ENCODE data around the gene TTBK2.

TTBK2 gene

DNA sequence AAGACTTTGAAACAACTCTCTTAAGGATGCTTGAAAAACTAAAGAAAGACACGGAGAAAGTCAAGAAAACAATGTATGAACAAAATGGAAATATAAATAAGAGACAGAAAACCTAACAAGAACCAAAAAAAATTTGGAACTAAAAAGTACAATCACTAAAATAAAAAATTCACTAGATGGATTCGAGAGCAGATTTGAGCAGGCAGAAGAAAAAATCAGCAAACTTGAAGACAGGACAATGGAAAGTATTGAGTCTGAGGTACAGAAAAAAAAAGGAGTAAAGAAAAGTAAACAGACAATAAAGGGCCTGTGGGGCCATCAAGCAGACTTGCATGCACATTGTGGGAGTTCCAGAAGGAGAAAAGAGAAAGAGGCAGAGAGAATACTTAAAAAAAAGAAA, 170.3 kb downstream of the TTBK2 start:
- no peak for DNase-seq

DNA sequence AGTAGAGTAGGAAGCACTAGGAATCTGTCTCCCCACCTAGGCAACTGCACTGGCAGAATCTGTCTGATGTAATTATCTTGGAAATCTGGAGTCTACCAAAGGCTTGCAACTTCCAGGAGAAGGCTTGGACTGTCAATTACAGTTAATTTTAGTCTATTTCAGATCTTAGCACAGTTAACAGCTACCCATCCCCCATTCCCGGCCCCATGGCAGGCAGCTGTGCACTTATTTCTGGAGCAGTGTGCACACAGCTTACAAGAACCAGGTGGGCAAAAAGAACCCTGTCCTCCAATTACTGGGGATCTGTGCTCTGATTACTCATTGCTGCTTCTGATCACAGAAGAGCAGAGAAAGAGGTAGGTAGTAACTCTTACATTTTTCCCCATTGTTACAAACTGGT, 171.3 kb downstream of the TTBK2 start:
- no peak for DNase-seq

DNA sequence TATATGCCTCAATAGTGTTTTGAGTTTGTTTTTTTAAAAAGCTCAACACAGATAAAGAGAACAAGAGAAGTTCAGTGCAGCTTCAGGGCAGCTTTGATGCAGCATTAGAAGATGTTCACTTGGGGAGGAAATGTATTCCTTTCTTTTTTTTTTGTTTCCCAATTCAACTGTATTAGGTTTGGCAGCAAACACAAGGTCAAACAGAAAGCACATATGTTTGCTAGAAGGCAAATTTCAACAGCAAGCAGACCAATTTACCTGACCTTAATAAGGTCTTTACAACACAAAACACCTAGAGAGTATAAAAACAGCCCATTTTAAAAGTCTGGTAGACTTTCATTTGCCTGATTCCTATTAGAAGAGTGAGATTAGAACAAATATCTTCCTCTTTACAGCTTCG, 176.4 kb downstream of the TTBK2 start:
- DNase-seq: no peak

DNA sequence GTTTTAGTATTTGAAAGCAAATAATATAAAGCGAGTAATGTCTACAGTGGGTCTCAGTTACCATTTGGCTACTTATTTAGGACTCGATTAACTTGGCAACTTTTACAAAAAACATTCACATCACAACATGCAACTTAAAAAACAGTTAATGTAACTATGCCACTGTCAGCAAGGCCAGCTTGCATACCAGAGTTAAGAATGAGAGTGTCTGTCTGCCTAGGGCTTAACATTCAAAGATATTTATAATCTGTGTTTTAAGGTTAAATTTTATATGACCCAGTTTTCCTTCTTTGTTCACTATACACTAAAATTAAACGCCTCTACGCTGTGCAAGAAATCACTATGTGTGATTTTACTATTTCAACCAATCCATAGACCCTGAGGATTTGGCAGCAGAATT, 178.4 kb downstream of the TTBK2 start:
- no peak for DNase-seq

DNA sequence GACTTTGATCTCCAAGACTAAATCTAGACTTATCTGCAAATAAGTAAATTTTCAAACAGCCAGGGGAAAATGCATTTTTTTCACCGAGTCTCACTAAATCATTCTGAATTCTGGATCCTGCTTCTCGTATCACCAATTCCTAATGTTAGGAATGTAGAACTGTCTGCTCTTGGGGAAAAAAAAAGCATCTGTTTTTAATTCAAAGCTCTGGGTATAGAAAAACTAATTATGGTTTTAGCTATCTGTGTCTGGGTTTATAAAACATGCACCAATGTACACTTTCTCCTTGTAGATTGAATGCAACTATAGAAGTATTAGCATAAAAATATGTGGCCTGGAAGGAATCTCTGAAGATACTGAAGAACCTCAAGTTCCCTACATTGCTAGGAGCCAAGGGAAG, 178.9 kb downstream of the TTBK2 start:
- DNase-seq: no peak

DNA sequence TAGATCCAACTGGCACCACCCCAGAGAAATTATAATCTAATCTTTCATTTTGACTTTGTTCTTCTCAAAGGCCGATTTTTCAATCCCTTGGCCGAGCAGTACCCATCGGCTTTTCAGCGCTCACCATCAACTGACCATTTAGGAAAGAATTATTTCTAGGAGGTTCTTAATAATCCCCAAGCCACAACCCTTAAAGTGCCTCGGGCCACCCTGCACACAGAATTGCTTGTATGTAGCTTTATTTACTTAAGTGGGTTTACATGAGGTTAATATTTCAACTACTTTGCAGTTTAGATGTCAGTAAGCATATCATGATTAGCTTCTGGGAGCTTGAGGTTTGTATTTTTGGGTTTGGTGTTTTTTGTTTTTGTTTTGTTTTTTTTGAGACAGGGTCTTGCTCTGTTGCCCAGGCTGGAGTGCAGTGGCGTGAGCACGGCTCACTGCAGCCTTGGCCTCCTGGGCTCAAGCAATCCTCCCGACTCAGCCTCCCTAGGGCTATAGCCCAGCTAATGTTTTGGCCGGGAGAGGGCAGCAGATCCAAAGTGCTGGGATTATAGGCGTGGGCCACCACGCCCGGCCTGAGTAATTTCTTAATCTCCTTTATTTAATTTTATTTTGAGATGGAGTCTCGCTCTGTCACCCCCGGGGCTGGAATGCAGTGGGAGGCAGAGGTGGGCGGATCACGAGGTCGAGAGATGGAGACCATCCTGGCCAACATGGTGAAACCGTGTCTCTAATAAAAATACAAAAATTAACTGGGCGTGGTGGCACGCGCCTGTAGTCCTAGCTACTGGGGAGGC, 182.8 kb downstream of the TTBK2 start:
- no peak for DNase-seq

DNA sequence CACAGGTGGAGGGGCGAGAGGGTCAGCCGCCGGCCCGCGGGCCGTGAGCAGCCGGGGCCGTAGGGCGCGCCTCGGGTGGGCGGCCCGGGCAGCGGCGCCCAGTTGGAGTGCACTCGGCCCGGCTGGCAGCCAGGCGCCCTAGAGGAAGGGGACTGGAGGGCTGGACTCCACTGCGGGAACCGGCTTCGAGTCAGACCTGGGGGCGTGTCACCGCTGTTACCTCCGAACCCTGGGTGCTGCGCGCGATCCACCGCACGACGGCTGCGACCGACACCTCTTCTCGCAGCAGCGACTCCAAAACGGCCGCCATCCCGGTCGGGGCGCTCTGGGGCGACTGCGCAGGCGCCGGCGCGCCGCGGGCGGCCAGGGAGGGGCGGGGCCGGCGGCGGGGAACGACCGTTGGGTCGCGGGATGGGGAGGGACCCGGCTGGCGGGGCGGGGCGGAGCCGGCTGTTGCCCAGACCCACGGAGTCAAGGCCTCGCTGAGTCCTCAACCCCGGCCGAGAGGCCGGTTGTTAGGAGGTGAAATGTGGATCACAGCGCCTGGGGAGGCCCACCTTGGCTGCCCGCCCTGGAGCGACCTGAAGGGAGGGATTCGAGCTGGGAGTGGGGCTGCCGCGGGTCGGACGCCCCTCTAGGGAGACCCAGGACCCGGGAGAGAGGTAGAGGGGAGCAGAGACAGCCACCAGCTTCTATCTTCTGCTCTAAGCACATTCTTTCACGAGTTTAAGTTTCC, 183.6 kb downstream of the TTBK2 start, which contains the start of gene CDAN1:
Gene CDAN1, minus strand, starts transcription at position 336 of the 736 bp plus-strand sequence. Its CDS starts 26 bp downstream, at position 310.
- DNase-seq: peak; percentile 88 to 89

DNA sequence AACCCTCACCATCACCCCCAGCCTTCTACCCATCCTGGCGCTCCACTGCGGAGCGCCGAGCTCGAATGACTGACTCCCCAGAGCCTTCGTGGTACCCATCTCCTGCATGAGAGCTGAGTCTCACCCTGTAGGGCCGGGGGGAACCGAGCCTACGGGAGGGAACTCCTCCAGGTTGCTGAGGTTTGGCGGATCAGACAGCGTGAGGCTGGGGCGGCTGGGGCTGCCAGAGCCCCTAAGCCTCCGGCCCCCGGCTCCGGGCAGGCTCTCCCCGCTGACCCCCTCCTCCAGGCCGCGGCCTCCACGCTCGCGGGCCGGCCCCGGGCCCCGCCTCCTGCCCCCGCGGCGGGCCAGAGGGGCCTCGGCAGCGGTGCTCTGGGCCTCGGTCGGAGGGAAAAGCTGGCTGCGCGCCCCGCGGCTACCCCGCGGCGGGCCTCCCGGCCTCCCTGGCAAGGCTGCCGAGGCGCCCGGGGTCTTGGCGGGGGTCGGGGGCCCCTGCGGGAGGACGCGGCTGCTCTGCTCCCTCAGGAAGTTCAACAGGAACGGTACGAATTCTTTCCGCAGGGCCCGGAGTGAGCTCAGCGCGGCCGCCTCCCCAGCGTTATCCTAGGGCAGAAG, 184.3 kb downstream of the TTBK2 start:
- no peak for DNase-seq

DNA sequence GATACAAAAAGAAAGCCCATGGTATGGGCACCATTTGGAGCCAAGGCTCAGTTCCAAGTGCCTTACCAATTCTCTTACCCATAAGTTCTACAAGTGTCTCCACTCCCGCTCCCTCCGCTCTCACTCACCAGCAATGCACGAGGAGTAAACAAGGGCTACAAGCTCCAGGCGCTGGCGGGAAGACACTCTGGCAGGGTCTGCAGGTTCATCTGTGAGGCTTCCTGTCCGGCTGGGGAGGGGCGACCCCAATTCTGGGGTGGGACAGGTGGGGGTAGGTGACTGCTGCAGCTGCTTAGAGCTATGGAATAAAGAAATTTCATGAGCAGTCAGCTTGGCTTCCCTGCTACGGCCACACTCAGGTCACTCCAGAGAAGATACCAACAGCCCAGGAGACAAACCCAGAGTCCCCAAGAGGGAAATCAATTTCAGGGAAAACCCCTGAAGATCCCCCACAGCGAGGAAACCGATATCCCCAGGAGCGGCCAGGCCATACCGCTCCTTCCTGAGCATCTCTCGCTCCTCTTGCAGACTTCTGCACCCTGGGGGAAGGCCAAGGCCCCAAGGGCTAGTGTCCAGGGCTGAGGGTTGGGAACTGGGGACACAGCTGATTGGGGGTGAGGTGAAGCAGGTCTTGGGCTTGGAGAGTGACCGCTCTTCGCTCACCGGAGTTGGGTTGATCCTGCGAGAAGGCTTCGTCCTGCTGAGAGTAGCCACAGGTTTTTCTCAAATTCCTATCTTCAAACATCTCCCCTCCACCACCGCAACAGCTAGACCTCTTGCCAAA, 185.0 kb downstream of the TTBK2 start:
- DNase-seq: no peak

DNA sequence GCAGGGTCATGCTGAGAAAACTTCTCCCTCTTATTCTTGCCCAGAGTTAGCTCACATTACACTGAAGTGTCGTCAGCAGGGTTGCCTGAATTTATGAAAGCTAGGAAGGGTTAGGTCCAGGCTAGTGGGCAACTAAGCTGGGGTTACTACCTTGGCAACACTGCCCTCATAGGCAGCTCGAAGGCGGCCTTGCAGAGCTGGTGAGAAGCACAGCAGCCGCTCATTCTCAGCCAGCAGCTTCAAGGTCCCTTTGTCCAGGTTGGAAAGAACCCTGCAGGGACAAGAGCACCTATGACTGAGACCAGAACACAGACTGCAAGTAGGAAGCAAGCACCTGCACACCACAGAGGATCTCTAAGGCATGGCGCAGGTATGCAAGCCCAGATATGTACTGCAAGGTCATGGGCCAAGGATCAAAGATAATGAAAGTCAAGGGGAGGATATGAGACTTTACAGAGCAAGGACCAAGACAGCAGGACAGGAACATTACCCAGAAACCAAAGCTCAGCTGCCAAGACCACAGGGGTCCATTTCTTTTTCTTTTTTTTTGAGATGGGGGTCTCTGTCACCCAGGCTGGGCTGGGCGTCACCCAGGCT, 186.4 kb downstream of the TTBK2 start:
- DNase-seq: no peak

DNA sequence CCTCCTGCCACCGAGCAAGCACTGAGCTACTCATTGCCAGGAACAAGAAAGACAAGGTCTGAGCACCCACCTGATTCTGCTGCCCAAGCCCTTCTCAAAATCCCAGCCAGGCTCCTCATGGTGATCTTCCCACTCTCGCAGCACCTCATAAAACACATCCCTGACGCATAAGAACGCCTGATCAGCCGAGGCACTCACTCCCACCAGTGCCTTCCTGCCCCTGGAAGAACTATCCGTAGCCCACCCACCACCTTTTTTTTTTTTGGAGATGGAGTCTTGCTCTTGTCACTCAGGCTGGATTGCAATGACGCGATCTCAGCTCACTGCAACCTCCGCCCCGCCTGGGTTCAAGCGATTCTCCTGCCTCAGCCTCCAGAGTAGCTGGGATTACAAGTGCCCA, 187.6 kb downstream of the TTBK2 start:
- no peak for DNase-seq

DNA sequence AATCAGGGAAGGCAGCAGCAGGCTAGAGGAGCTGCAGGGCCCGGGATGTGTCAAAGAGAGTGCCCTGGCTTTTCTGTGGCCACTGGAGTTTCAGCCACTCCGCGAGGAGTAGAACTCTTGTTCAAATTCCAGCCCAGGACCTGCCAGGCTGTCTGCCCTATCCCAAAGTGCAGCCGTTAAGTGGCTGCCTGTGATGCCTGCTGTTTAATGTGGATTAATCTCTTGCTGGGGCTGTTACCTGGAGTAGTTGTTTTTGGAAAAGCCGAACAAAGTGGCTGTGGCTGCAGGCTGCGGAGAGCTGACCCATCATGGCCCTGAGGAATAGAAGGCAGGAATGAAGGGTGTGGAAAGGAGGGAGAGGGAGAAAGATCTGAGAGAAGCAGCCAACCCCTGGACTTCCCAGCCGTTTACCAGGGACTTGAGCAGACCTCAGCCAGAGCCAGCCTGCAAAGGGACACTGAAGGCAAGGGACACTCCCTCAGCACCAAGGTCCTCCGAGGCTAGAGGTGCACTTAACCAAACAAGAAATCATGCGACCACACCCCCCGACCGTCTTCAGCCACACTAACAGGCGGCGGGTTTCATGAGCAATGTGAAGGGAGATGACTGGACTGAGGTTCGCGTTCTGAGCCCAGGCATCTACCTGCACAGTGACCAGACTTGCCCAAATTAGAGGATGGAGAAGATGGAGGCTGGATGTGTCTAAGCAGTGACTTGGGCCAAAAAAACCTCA, 188.3 kb downstream of the TTBK2 start:
- DNase-seq: no peak

DNA sequence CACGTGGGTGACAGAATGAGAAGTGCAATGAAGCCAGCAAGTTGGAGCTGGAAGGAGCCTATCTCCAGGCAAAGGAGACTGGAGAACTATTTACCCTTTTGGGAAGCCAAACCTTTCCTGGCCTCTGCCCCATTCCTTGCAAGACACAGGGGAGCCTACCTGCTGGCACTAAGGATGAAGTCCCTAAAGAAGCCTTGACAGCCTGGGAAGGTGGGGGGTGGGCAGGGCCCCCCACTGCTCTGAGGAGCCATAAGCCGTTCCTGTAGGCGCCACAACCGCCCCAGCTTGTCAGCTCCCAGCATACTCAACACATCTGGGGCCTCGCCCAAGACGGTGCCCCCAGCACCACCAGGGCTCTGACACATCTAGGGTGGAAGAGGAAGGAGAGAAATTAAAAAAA, 189.1 kb downstream of the TTBK2 start:
- DNase-seq: no peak

DNA sequence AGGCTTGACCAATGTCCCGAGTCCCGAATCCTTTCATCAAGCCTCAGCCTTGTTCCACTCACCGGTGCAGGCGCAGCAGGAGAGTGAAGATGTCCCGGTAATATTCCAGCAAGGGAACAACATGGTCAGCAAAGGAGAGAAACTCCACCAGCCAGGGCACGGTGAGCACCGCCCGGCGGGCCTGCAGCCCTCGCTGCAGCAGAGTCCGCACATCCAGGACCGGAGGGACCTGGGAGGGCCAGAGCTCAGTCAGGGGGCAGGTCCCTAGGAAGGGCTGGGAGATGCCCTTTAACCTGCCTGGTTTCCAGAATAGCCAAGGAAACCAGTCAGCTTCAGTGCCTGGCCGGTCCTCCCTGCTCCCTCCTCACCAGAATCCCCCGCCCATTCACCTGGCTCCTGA, 190.0 kb downstream of the TTBK2 start:
- DNase-seq: no peak

DNA sequence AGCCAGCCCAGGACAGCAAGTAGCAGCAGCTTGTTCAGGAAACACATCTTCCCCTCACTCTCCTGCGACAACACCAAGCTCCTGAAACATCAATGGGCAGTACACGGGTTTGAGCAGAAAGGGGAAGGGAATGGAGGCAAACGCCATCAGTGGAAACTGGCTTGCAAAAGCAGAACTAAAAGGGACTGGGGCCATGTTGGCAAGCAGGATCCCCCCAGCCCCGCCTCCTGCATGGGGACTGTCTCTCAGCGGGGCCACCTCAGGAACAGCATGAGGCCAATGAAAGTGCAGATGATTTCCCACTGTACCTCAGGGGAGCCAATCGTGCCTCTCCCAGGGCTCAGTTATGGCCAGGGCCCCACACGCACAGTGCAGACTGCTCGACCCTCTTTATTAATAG, 190.4 kb downstream of the TTBK2 start:
- DNase-seq: no peak

DNA sequence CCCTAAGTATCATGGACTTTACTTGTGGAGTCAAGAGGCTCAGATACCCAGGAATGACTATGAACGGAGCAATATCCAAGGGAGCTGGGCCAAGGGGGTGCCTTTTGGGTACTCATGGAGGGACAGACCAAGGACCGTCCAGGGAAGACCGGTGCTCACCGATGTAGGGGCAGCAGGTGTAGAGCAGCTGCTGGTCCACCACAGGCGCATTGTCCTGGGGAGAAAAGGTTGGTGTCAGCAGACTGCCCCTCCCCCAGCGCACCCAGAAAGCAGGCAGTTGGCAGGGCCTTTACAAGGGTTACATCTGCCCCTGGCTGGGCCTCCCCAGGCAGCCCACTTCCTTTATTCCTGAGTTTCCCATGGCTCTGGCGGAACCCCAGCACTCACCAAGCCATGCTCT, 191.2 kb downstream of the TTBK2 start:
- DNase-seq: no peak

DNA sequence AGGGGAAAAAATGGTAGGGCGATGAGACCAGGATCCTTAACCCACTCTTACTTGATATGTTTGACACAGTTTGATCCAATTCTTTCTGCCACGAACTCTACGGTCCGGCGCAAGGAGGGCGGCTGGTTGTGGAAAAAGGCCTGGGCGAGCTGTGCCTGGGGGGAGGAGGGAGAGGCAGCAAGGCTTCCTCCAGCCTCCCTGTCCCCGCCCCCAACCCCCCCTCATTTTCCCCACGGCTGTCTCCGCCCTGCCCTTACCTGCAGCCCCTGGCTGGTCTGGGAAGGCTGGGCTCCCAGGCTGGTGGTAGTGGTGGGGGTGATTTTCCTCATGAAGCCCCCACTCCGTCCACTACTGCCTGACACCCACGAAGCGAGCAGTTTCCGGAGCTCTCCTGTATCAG, 191.6 kb downstream of the TTBK2 start:
- no peak for DNase-seq

DNA sequence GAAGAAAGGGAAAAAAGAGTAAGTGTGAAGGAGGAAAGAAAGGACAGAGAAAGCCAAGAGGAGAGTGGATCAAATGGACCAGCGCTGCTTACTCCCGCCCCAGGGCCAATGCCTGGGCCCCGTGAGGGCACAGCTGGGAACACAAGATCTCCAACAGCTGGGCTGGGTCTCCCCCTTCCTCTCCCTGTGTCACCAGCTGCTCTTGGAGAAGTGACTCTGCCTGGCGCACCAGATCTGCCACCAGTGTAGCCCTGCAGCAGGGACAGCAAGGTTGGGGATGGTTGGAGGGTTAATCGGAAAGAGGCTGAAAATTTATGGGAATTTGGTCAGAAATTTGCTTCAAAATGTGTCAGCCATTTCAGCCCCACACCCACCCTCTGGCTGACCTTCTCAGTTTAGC, 192.0 kb downstream of the TTBK2 start:
- no peak for DNase-seq

DNA sequence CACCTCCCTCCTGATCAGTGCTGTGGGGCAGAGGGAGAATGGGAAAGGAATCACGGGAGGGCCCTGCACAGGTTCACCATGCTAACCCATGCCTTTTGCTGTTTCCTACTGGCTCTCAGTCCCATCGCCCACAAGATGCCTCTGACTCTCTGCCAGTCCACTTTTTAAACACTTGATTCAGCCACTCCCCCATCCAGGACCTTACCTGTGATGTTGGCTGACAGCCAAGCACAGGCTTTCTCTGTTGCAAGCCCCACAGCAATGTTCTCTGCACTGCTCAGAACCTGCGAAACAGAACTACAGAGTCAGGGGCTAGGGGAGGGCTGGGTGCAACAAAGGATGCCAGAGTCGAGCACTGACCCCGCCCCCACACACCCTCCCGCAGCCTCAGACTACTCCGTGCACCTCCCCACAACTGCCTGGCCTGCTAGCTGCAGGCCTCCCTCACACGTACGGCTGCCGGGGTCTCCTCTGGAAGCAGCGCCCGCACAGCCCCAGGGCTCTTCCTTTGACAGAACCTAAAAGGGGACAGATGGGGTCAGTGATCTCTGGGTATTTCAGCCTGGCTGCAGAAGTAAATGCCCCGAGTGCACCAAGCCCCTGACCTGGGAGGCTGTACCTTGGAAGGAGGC, 192.7 kb downstream of the TTBK2 start:
- DNase-seq: no peak

DNA sequence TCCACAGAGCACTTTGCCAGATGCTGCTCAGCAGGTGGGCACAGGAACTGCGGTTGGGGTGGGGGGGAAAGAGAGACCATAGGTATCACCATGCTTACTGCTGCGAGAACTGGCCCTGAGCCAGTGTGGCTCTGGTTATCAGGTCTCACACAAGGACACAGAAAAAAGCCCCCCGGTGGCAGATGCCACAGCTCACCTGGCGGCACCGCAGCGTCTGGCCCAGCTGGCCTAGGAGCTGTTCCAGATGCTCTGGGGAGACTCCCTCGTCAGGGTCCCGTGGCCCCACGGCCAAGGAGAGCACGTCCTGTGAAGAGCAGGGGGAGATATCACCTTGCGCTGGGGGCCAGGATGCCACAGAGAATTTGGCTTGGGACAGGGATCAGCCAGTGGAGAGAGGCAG, 194.5 kb downstream of the TTBK2 start:
- DNase-seq: no peak

DNA sequence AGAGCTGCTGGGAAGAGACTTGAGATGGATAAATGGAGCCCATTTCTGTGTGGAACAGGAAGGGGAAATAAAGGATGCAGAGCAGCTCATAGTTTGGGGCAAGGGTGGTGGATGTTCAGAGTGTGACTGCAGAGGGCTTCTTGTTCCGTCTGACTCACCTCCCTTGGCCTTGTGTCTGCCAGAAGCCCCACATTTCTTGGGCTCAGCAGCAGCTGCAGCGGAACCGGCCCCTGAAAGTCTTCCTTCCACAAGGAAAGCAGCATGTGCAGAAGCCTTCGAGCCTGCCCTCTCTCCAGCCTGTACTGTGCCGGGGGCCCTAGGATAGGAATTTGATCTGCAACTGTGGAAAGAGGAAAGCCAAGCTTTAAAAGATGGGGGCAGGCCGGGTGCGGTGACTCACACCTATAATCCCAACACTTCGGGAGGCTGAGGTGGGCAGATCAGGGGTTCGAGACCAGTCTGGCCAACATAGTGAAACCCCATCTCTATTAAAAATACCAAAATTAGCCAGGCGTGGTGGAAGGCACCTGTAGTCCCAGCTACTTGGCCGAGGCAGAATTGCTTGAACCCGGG, 195.2 kb downstream of the TTBK2 start:
- DNase-seq: no peak
